HG02981 (cell line): ENCODE results near the gene ADNP.
A peak's percentile ranks its signal among the peaks of the same experiment; 100 is the strongest.

Experiments used
- ATAC-seq: cut with Tn5 transposase; IDR thresholded peaks from one replicate; pipeline ENCODE4 v1.9.1; 2021; ENCODE audit warnings: mild to moderate bottlenecking, moderate library complexity; ENCODE audit not compliant: unreplicated experiment

The ADNP gene

GRCh38 chr20:50852085-50852484, 79.2 kb downstream of the ADNP start:
- ATAC-seq = no peak

DNA sequence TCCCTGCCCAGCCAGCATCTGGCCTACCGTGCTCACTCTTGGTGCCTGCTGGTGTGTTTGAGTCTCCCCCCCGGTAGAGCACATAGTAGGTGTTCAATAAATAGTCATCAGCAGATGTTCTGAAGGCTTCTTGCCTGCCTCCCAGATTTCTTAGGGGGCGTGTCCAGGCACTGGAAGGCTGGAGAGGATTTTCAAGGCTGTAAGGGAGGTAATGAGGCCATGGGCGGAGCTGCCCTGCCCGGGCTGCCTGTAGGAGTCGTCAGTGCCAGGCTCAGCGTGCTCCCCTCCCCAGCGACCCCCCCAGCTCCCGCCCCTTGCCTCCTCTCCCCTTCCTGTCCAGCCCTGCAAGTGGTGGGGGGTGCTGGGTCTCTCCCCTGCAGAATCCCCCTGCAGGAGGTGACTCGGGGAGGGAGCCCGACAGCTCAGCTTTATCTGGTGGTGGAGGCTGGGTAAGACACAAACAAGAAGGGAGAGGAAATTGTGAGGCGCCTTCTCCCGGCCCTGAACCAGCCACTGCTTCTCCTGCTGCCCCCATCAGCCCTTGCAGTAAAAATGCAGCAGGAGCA, 80.4 kb downstream of the ADNP start:
- ATAC-seq = no peak

DNA sequence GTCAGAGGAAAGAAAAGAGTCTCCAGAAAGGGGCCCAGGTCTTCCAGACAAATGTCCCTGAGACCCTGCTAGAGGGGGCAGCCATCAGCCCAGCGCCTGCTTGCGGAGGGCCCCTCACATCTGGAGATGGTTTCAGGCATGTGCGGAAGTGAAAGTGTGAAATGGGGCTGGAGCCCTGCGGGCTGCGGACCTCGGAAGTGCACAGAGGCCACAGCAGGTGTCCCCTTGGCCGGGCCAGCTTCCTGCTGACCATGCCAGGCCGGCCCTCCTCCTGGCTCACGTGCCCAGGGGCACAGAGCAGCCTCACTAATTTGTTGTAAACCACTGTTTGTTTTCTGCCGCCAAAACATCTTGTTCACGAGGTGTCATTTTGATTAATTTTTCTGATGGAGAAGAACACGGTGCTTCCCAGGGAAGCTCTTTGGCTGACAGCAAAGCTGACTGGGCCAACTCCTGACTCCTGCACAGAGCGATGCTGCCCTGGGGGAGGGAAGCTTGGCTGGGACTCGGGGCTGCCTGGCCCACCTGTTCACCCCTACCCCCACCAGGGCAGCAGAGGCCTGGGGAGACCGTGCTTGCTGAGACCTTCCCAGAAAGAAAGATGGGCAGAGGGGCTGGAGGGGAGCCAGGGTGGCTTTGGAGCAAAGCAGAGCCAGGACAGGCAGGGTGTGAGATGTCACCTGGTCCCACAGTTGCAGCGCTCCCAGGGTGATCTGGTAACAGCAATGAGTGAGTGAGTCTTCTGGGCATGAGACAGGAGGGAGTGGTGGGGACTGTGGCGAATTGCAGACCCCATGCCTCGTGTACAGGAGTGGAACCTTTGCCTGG, 82.2 kb downstream of the ADNP start:
- ATAC-seq = no peak

GRCh38 chr20:50848341-50848808, 82.9 kb downstream of the ADNP start:
- no peak for ATAC-seq

DNA sequence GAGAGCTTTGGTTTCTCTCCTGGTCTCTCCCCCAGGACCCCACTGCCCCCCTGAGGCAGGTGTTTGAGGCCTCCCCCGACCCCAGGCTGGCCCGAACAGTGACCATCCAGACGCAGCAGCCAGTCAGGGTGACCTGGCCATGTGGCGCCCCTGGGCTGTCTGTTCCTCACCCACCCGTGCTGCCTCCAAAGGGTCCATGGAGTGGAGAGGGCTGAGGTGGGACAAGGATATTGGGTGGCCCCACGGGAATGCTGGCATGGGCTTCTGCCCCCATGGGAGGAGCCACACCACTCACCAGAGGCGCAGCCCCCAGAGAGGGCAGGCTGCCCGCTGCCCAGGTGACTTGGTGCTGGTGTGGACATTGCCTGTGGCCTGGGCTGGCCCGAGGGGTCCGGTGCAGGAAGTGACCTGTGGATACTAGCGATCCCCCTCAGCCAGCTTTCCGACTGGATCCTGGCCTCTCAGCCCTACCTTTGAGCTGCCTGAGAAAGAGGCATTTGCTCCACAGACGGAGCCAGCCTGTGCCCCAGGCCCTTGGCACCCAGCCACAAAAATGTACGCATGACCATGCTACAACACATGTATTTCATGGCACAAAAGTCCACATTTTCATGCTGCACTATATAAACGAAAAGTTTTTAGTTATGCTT, 85.5 kb downstream of the ADNP start:
- ATAC-seq = no peak

- ATAC-seq = peak; percentile 91
Measured at GRCh38 chr20:50844430-50845100, 86.7 kb downstream of the ADNP start.

DNA sequence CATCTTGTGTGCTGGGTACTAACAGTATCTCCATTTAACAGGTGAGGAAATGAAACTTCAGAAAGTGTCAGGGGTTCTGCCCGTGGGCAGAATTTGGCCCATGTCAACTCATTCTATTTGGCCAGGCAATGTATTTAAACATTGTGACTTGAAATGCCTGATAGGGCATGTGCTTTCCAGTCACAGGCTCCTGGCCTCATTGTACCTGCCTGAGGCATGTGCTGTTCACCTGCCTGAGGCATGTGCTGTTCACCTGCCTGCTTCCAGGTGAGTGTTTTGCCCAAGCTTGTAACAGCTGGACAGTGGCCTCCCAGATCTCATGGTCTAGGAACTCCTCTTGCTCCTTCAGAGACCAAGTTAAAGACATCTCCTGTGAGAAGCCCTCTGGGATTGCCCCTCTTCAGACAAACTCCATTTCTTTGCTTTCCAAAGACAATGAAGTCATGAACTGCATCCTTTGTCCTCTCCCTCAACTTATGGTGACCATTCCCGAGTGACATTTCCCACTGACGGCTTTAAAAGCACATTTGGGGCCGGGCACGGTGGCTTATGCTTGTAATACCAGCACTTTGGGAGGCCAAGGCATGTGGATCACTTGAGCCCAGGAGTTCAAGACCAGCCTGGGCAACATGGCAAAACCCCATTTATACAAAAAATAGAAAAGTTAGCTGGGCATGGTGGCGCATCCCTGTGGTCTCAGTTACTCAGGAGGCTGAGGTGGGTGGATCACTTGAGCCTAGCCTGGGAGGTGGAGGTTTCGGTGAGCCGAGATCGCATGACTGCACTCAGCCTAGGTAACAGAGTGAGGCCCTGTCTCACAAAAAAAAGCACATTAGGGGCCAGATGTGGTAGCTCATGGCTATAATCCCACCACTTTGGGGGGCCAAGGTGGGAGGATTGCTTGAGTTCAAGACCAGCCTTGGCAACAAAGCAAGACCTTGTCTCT, 87.6 kb downstream of the ADNP start:
- no peak for ATAC-seq

DNA sequence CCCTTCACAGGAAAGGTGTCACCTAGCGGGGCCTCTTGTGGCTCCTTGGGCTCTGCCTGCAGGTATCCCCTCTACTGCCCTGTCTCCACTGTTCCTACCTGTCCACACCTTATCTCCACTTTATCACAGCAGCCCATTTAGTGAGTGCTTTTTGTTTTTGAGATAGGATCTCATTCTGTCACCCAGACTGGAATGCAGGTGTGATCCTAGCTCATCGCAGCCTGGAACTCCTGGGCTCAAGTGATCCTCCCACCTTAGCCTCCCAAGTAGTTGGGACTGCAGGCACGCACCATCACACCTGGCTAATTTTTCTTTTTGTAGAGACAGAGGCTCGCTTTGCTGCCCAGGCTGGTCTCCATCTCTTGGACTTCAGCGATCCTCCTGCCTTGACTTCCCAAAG, 88.4 kb downstream of the ADNP start:
- ATAC-seq = no peak
